ENCODE measurements around the gene NOP53. TPM values are rescaled to one million over a fixed set of nuclear protein-coding genes. Genes with fewer than 3 reads are reported as not detected.
A peak's percentile ranks its signal among the peaks of the same experiment; 100 is the strongest.

NOP53 gene
- total RNA-seq, 1 experiment from 2014 or later: 289 TPM

DNA sequence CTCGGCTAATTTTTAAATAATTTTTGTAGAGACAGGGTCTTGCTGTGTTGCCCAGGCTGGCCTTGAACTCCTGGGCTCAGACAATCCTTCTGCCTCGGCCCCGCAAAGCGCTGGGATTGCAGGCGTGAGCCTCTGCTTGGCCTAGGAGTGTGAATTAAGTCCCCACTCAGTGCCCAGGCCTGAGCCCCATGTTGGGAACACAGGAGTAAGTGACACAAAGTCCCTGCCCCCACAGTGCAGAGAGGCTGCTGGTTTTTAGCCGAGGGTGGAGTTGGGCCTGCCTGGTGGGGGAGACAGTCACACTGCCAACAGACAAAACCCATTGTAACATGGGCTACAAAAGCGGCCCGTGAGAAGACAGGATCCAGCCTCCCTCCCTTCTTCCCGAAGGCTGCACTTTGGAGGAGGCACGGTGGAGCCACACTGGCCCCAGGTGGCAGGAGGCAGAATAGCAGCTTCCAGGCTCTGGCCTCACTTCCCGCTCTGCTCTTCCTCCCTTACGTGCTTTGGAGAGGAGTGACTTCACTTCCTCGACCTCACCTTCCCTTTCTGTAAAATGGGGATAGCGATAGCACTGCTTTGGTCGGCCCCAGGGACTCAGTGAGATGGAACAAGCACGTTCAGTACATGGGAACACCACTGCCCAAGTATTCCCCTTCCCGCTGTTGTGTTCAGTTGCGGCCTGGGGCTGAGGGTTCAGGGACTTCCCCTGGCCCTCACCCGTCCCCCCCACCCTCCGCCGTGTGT is 47.3 kb upstream of the NOP53 start:
- no peaks in the 10 kb centered on the region for H3K27me3 Mint-ChIP-seq (ENCODE audit: low read depth)
- ATAC-seq (peak; percentile 84), DNase-seq (ENCODE audit: low spot score) (peak; percentile 86)
- H3K4me1 Mint-ChIP-seq: 0 out of 2 replicates have a peak, but pooled peaks cover 2% of the 10 kb centered on the region
- no peak overlapping the region for H3K4me3 Mint-ChIP-seq
- H3K27ac Mint-ChIP-seq: peak overlapping the region; percentile 91
- H3K36me3 Mint-ChIP-seq: peaks cover 11% of the 10 kb centered on the region
- CTCF ChIA-PET: interaction anchor here (0.6 to 3.1 kb wide), 29 partner anchors 8 to 278 kb away, joined by 3 to 24 read pairs (median 4); partner anchors contain the start of genes EHD2, KPTN, MEIS3 and NOP53
- H3K9me3 Mint-ChIP-seq: no peaks in the 10 kb centered on the region
- POLR2A ChIA-PET: interaction anchor here (0.6 kb wide), 2 partner anchors 90 to 280 kb away, joined by 3 read pairs; no protein-coding TSS in a partner anchor
- TF ChIP-seq, protein P1, sequence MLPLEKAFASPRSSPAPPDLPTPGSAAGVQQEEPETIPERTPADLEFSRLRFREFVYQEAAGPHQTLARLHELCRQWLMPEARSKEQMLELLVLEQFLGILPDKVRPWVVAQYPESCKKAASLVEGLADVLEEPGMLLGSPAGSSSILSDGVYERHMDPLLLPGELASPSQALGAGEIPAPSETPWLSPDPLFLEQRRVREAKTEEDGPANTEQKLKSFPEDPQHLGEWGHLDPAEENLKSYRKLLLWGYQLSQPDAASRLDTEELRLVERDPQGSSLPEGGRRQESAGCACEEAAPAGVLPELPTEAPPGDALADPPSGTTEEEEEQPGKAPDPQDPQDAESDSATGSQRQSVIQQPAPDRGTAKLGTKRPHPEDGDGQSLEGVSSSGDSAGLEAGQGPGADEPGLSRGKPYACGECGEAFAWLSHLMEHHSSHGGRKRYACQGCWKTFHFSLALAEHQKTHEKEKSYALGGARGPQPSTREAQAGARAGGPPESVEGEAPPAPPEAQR (CRISPR knock-in tag; IDR thresholded peaks at IDR 0.05): no peak
- no peak for TF ChIP-seq HMGA2 (CRISPR knock-in tag; IDR thresholded peaks at IDR 0.05)
- TF ChIP-seq, protein P2, sequence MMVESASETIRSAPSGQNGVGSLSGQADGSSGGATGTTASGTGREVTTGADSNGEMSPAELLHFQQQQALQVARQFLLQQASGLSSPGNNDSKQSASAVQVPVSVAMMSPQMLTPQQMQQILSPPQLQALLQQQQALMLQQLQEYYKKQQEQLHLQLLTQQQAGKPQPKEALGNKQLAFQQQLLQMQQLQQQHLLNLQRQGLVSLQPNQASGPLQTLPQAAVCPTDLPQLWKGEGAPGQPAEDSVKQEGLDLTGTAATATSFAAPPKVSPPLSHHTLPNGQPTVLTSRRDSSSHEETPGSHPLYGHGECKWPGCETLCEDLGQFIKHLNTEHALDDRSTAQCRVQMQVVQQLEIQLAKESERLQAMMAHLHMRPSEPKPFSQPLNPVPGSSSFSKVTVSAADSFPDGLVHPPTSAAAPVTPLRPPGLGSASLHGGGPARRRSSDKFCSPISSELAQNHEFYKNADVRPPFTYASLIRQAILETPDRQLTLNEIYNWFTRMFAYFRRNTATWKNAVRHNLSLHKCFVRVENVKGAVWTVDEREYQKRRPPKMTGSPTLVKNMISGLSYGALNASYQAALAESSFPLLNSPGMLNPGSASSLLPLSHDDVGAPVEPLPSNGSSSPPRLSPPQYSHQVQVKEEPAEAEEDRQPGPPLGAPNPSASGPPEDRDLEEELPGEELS (CRISPR knock-in tag; IDR thresholded peaks at IDR 0.05): no peak
- TF ChIP-seq, protein P3, sequence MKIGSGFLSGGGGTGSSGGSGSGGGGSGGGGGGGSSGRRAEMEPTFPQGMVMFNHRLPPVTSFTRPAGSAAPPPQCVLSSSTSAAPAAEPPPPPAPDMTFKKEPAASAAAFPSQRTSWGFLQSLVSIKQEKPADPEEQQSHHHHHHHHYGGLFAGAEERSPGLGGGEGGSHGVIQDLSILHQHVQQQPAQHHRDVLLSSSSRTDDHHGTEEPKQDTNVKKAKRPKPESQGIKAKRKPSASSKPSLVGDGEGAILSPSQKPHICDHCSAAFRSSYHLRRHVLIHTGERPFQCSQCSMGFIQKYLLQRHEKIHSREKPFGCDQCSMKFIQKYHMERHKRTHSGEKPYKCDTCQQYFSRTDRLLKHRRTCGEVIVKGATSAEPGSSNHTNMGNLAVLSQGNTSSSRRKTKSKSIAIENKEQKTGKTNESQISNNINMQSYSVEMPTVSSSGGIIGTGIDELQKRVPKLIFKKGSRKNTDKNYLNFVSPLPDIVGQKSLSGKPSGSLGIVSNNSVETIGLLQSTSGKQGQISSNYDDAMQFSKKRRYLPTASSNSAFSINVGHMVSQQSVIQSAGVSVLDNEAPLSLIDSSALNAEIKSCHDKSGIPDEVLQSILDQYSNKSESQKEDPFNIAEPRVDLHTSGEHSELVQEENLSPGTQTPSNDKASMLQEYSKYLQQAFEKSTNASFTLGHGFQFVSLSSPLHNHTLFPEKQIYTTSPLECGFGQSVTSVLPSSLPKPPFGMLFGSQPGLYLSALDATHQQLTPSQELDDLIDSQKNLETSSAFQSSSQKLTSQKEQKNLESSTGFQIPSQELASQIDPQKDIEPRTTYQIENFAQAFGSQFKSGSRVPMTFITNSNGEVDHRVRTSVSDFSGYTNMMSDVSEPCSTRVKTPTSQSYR (CRISPR knock-in tag; IDR thresholded peaks at IDR 0.05): no peak
- TF ChIP-seq ZNF423 (CRISPR knock-in tag; IDR thresholded peaks at IDR 0.05): no peak
- no peak for TF ChIP-seq FOXK1 (CRISPR knock-in tag; IDR thresholded peaks at IDR 0.05)
- TF ChIP-seq, protein P4, sequence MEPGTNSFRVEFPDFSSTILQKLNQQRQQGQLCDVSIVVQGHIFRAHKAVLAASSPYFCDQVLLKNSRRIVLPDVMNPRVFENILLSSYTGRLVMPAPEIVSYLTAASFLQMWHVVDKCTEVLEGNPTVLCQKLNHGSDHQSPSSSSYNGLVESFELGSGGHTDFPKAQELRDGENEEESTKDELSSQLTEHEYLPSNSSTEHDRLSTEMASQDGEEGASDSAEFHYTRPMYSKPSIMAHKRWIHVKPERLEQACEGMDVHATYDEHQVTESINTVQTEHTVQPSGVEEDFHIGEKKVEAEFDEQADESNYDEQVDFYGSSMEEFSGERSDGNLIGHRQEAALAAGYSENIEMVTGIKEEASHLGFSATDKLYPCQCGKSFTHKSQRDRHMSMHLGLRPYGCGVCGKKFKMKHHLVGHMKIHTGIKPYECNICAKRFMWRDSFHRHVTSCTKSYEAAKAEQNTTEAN (CRISPR knock-in tag; IDR thresholded peaks at IDR 0.05): no peak
- no peak for TF ChIP-seq ZNF671 (CRISPR knock-in tag; IDR thresholded peaks at IDR 0.05)
- TF ChIP-seq ATF1 (CRISPR knock-in tag; IDR thresholded peaks at IDR 0.05): no peak
- TF ChIP-seq, protein P5, sequence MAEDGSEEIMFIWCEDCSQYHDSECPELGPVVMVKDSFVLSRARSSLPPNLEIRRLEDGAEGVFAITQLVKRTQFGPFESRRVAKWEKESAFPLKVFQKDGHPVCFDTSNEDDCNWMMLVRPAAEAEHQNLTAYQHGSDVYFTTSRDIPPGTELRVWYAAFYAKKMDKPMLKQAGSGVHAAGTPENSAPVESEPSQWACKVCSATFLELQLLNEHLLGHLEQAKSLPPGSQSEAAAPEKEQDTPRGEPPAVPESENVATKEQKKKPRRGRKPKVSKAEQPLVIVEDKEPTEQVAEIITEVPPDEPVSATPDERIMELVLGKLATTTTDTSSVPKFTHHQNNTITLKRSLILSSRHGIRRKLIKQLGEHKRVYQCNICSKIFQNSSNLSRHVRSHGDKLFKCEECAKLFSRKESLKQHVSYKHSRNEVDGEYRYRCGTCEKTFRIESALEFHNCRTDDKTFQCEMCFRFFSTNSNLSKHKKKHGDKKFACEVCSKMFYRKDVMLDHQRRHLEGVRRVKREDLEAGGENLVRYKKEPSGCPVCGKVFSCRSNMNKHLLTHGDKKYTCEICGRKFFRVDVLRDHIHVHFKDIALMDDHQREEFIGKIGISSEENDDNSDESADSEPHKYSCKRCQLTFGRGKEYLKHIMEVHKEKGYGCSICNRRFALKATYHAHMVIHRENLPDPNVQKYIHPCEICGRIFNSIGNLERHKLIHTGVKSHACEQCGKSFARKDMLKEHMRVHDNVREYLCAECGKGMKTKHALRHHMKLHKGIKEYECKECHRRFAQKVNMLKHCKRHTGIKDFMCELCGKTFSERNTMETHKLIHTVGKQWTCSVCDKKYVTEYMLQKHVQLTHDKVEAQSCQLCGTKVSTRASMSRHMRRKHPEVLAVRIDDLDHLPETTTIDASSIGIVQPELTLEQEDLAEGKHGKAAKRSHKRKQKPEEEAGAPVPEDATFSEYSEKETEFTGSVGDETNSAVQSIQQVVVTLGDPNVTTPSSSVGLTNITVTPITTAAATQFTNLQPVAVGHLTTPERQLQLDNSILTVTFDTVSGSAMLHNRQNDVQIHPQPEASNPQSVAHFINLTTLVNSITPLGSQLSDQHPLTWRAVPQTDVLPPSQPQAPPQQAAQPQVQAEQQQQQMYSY (CRISPR knock-in tag; IDR thresholded peaks at IDR 0.05): no peak
- TF ChIP-seq, protein P6, sequence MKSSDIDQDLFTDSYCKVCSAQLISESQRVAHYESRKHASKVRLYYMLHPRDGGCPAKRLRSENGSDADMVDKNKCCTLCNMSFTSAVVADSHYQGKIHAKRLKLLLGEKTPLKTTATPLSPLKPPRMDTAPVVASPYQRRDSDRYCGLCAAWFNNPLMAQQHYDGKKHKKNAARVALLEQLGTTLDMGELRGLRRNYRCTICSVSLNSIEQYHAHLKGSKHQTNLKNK (CRISPR knock-in tag; IDR thresholded peaks at IDR 0.05): no peak
- TF ChIP-seq NR2C2 (CRISPR knock-in tag; IDR thresholded peaks at IDR 0.05): no peak
- TF ChIP-seq, protein P7, sequence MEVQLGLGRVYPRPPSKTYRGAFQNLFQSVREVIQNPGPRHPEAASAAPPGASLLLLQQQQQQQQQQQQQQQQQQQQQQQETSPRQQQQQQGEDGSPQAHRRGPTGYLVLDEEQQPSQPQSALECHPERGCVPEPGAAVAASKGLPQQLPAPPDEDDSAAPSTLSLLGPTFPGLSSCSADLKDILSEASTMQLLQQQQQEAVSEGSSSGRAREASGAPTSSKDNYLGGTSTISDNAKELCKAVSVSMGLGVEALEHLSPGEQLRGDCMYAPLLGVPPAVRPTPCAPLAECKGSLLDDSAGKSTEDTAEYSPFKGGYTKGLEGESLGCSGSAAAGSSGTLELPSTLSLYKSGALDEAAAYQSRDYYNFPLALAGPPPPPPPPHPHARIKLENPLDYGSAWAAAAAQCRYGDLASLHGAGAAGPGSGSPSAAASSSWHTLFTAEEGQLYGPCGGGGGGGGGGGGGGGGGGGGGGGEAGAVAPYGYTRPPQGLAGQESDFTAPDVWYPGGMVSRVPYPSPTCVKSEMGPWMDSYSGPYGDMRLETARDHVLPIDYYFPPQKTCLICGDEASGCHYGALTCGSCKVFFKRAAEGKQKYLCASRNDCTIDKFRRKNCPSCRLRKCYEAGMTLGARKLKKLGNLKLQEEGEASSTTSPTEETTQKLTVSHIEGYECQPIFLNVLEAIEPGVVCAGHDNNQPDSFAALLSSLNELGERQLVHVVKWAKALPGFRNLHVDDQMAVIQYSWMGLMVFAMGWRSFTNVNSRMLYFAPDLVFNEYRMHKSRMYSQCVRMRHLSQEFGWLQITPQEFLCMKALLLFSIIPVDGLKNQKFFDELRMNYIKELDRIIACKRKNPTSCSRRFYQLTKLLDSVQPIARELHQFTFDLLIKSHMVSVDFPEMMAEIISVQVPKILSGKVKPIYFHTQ (CRISPR knock-in tag; IDR thresholded peaks at IDR 0.05): no peak
- TF ChIP-seq, protein P8, sequence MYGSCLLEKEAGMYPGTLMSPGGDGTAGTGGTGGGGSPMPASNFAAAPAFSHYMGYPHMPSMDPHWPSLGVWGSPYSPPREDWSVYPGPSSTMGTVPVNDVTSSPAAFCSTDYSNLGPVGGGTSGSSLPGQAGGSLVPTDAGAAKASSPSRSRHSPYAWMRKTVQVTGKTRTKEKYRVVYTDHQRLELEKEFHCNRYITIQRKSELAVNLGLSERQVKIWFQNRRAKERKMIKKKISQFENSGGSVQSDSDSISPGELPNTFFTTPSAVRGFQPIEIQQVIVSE (CRISPR knock-in tag; IDR thresholded peaks at IDR 0.05; ENCODE audit: borderline replicate concordance): no peak
- TF ChIP-seq, protein P9, sequence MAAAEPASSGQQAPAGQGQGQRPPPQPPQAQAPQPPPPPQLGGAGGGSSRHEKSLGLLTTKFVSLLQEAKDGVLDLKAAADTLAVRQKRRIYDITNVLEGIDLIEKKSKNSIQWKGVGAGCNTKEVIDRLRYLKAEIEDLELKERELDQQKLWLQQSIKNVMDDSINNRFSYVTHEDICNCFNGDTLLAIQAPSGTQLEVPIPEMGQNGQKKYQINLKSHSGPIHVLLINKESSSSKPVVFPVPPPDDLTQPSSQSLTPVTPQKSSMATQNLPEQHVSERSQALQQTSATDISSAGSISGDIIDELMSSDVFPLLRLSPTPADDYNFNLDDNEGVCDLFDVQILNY (CRISPR knock-in tag; IDR thresholded peaks at IDR 0.05): no peak
- TF ChIP-seq, protein P10, sequence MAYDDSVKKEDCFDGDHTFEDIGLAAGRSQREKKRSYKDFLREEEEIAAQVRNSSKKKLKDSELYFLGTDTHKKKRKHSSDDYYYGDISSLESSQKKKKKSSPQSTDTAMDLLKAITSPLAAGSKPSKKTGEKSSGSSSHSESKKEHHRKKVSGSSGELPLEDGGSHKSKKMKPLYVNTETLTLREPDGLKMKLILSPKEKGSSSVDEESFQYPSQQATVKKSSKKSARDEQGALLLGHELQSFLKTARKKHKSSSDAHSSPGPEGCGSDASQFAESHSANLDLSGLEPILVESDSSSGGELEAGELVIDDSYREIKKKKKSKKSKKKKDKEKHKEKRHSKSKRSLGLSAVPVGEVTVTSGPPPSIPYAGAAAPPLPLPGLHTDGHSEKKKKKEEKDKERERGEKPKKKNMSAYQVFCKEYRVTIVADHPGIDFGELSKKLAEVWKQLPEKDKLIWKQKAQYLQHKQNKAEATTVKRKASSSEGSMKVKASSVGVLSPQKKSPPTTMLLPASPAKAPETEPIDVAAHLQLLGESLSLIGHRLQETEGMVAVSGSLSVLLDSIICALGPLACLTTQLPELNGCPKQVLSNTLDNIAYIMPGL (CRISPR knock-in tag; IDR thresholded peaks at IDR 0.05): no peak
- TF ChIP-seq, protein P11, sequence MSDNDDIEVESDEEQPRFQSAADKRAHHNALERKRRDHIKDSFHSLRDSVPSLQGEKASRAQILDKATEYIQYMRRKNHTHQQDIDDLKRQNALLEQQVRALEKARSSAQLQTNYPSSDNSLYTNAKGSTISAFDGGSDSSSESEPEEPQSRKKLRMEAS (CRISPR knock-in tag; IDR thresholded peaks at IDR 0.05): peak; percentile 63

Data from WTC11 (cell line).